ENCODE data around the gene MTMR3.
"Not testable (repeated sequence)": the region's sequence is repeated elsewhere in the genome, so short reads cannot be mapped to it uniquely, and the experiment has no call there.

MTMR3 gene

GRCh38 chr22:30043161-30043560 is 160.2 kb downstream of the MTMR3 start:
- no peak for DNase-seq (ENCODE audit: low read depth, low spot score)
- H3K27ac ChIP-seq = no peak overlapping the region

- no peak for DNase-seq (ENCODE audit: low read depth, low spot score)
- peak overlapping the region; percentile 40 for H3K27ac ChIP-seq
Measured at GRCh38 chr22:30044369-30044768, 161.4 kb downstream of the MTMR3 start.

- H3K27ac ChIP-seq = peak overlapping the region; percentile 40
- DNase-seq (ENCODE audit: low read depth, low spot score) = no peak
Measured at GRCh38 chr22:30044881-30045493, 162.0 kb downstream of the MTMR3 start.

- DNase-seq (ENCODE audit: low read depth, low spot score) = no peak
- no peak overlapping the region for H3K27ac ChIP-seq
Measured at GRCh38 chr22:30045494-30045887, 162.5 kb downstream of the MTMR3 start.

- no peak for DNase-seq (ENCODE audit: low read depth, low spot score)
- no peak overlapping the region for H3K27ac ChIP-seq
Measured at GRCh38 chr22:30045901-30046715, 163.1 kb downstream of the MTMR3 start.

- DNase-seq (ENCODE audit: low read depth, low spot score) = no peak
- H3K27ac ChIP-seq = no peak overlapping the region
Measured at GRCh38 chr22:30046716-30047363, 163.9 kb downstream of the MTMR3 start.

GRCh38 chr22:30047364-30047738 is 164.4 kb downstream of the MTMR3 start:
- H3K27ac ChIP-seq = no peak overlapping the region
- no peak for DNase-seq (ENCODE audit: low read depth, low spot score)

- H3K27ac ChIP-seq = no peak overlapping the region
- DNase-seq (ENCODE audit: low read depth, low spot score) = no peak
Measured at GRCh38 chr22:30048681-30049080, 165.7 kb downstream of the MTMR3 start.

- DNase-seq (ENCODE audit: low read depth, low spot score) = no peak
- H3K27ac ChIP-seq = no peak overlapping the region
Measured at GRCh38 chr22:30054067-30054763, 171.2 kb downstream of the MTMR3 start.

GRCh38 chr22:30054764-30055069 is 171.7 kb downstream of the MTMR3 start:
- no peak for DNase-seq (ENCODE audit: low read depth, low spot score)
- H3K27ac ChIP-seq = no peak overlapping the region

- no peak overlapping the region for H3K27ac ChIP-seq
- no peak for DNase-seq (ENCODE audit: low read depth, low spot score)
Measured at GRCh38 chr22:30056015-30056414, 173.0 kb downstream of the MTMR3 start.

GRCh38 chr22:30057375-30057774 is 174.4 kb downstream of the MTMR3 start:
- no peak overlapping the region for H3K27ac ChIP-seq
- DNase-seq (ENCODE audit: low read depth, low spot score) = no peak

- DNase-seq (ENCODE audit: low read depth, low spot score); H3K27ac ChIP-seq: not testable (repeated sequence)
Measured at GRCh38 chr22:30059346-30060020, 176.5 kb downstream of the MTMR3 start.

- not testable (repeated sequence) for H3K27ac ChIP-seq; DNase-seq (ENCODE audit: low read depth, low spot score)
Measured at GRCh38 chr22:30061094-30061493, 178.1 kb downstream of the MTMR3 start.

GRCh38 chr22:30062259-30062658 is 179.3 kb downstream of the MTMR3 start:
- no peak for DNase-seq (ENCODE audit: low read depth, low spot score)
- H3K27ac ChIP-seq = no peak overlapping the region

GRCh38 chr22:30062950-30063349 is 180.0 kb downstream of the MTMR3 start:
- DNase-seq (ENCODE audit: low read depth, low spot score) = no peak
- no peak overlapping the region for H3K27ac ChIP-seq

GRCh38 chr22:30064172-30064571 is 181.2 kb downstream of the MTMR3 start:
- H3K27ac ChIP-seq = no peak overlapping the region
- DNase-seq (ENCODE audit: low read depth, low spot score) = no peak

- no peak for DNase-seq (ENCODE audit: low read depth, low spot score)
- H3K27ac ChIP-seq = no peak overlapping the region
Measured at GRCh38 chr22:30073743-30074142, 190.8 kb downstream of the MTMR3 start.

- no peak for DNase-seq (ENCODE audit: low read depth, low spot score)
Measured at GRCh38 chr22:30074147-30074546, 191.2 kb downstream of the MTMR3 start.

GRCh38 chr22:30074994-30075393 is 192.0 kb downstream of the MTMR3 start:
- no peak for DNase-seq (ENCODE audit: low read depth, low spot score)

More at GRCh38 chr22:30074147-30074546, 191.2 kb downstream of the MTMR3 start:
- no peak overlapping the region for H3K27ac ChIP-seq

More at GRCh38 chr22:30074994-30075393, 192.0 kb downstream of the MTMR3 start:
- no peak overlapping the region for H3K27ac ChIP-seq

Measured in epithelial cell of prostate (primary cell).